ENCODE measurements around the gene CCDC85B. TPM values are rescaled to one million over a fixed set of nuclear protein-coding genes. Genes with fewer than 3 reads are reported as not detected.

The CCDC85B gene
- total RNA-seq, 1 donor from 2014 or later, result 28.6 TPM

- intact Hi-C loops (cut with DNase I), result no loop called here
- Histone ChIP-seq H3K4me1 (peaks cover 57% of the 10 kb centered on the region), H3K27ac (peak overlapping the region; percentile 98), H3K27me3 (ENCODE audit: low read depth) (no peaks in the 10 kb centered on the region), H3K36me3 (no peaks in the 10 kb centered on the region), H3K4me3 (peak overlapping the region; percentile 88), H3K9me3 (no peaks in the 10 kb centered on the region)
- no peak for TF ChIP-seq CTCF (IDR thresholded peaks at IDR 0.05)
- DNase-seq (peak; percentile 38), ATAC-seq (no peak)
Observed at GRCh38 chr11:65892661-65893317, 2.3 kb downstream of the CCDC85B start.

GRCh38 chr11:65894034-65894591, 3.6 kb downstream of the CCDC85B start:
- Histone ChIP-seq H3K27me3 (ENCODE audit: low read depth) (no peaks in the 10 kb centered on the region), H3K27ac (peak overlapping the region; percentile 98), H3K4me1 (peaks cover 59% of the 10 kb centered on the region), H3K9me3 (no peaks in the 10 kb centered on the region), H3K36me3 (no peaks in the 10 kb centered on the region), H3K4me3 (peak overlapping the region; percentile 88)
- no peak for ATAC-seq
- TF ChIP-seq CTCF (IDR thresholded peaks at IDR 0.05), result no peak
- DNase-seq, result peak; percentile 77
- intact Hi-C loops (cut with DNase I), result no loop called here

- H3K27ac ChIP-seq, result no peak overlapping the region
- H3K9me3 ChIP-seq, result no peaks in the 10 kb centered on the region
- DNase-seq (peak; percentile 4), ATAC-seq (no peak)
- H3K36me3 ChIP-seq, result no peaks in the 10 kb centered on the region
- intact Hi-C loops (cut with DNase I), result no loop called here
- H3K4me3 ChIP-seq, result no peak overlapping the region
- TF ChIP-seq CTCF (IDR thresholded peaks at IDR 0.05), result no peak
- H3K4me1 ChIP-seq, result peaks cover 59% of the 10 kb centered on the region
- H3K27me3 ChIP-seq (ENCODE audit: low read depth), result no peaks in the 10 kb centered on the region
Observed at GRCh38 chr11:65895482-65895981, 5.1 kb downstream of the CCDC85B start.

- Histone ChIP-seq H3K9me3 (no peaks in the 10 kb centered on the region), H3K27ac (no peak overlapping the region), H3K27me3 (ENCODE audit: low read depth) (no peaks in the 10 kb centered on the region), H3K4me3 (no peak overlapping the region), H3K36me3 (no peaks in the 10 kb centered on the region), H3K4me1 (peaks cover 60% of the 10 kb centered on the region)
- DNase-seq (peak; percentile 26), ATAC-seq (no peak)
- TF ChIP-seq CTCF (IDR thresholded peaks at IDR 0.05), result no peak
- intact Hi-C loops (cut with DNase I), result no loop called here
Observed at GRCh38 chr11:65896034-65896999, 5.8 kb downstream of the CCDC85B start.

- H3K4me1 ChIP-seq, result peaks cover 52% of the 10 kb centered on the region
Observed at GRCh38 chr11:65897020-65897471, 6.6 kb downstream of the CCDC85B start.

More at GRCh38 chr11:65897020-65897471, 6.6 kb downstream of the CCDC85B start:
- H3K27me3 ChIP-seq (ENCODE audit: low read depth), result no peaks in the 10 kb centered on the region
- DNase-seq (no peak), ATAC-seq (no peak)
- no peaks in the 10 kb centered on the region for H3K9me3 ChIP-seq
- no peak overlapping the region for H3K27ac ChIP-seq
- H3K4me3 ChIP-seq, result no peak overlapping the region
- TF ChIP-seq CTCF (IDR thresholded peaks at IDR 0.05), result no peak
- intact Hi-C loops (cut with DNase I), result no loop called here
- H3K36me3 ChIP-seq, result no peaks in the 10 kb centered on the region

Measured in lower lobe of right lung (tissue), 2 donors.